GM23338 (cell line): ENCODE measurements around the gene USP31. TPM values are rescaled to one million over a fixed set of nuclear protein-coding genes. Genes with fewer than 3 reads are reported as not detected.
A peak's percentile ranks its signal among the peaks of the same experiment; 100 is the strongest.

Source experiments
- ATAC-seq: fragments of 200-7000 bp; cut with Tn5 transposase; 3 replicates; pipeline ENCODE4 v1.9.1; 2020
- DNase-seq: peaks from one replicate; pipeline ENCODE4 v3.0.0-alpha.2; 2015; ENCODE audit warnings: low spot score
- H2AFZ ChIP-seq: fragments of 200-600 bp; sonication (generic); 2 replicates; pipeline ENCODE4 v1.8.0; 2016; ENCODE audit warnings: antibody characterized with exemption, mild to moderate bottlenecking, moderate library complexity
- H3F3A ChIP-seq: fragments of 200-600 bp; sonication (generic); replicated peaks from 2 replicates; pipeline ENCODE4 v1.8.0; 2017; ENCODE audit warnings: antibody characterized with exemption, mixed run types, low read depth
- H3K27ac ChIP-seq: fragments of 200-600 bp; sonication (generic); 2 replicates; pipeline ENCODE4 v1.6.1; 2016; ENCODE audit warnings: low read depth
- H3K27me3 ChIP-seq: fragments of 200-600 bp; sonication (generic); 2 replicates; pipeline ENCODE4 v1.8.0; 2016; ENCODE audit warnings: mild to moderate bottlenecking, mixed run types, moderate library complexity; ENCODE audit not compliant: insufficient read depth
- H3K36me3 ChIP-seq: fragments of 200-600 bp; sonication (generic); 2 replicates; pipeline ENCODE4 v1.8.0; 2016; ENCODE audit warnings: mild to moderate bottlenecking; ENCODE audit not compliant: insufficient read depth
- H3K4me1 ChIP-seq: fragments of 200-600 bp; sonication (generic); 2 replicates; pipeline ENCODE4 v1.8.0; 2016; ENCODE audit warnings: mild to moderate bottlenecking, moderate library complexity; ENCODE audit not compliant: insufficient read depth
- H3K4me2 ChIP-seq: fragments of 200-600 bp; sonication (generic); 2 replicates; pipeline ENCODE4 v1.7.1; 2017; ENCODE audit warnings: mixed run types
- H3K4me3 ChIP-seq: fragments of 200-600 bp; sonication (generic); 2 replicates; pipeline ENCODE4 v1.6.1; 2016; ENCODE audit warnings: mixed run types
- H3K79me2 ChIP-seq: fragments of 200-600 bp; sonication (generic); replicated peaks from 2 replicates; pipeline ENCODE4 v1.8.0; 2017; ENCODE audit warnings: mild to moderate bottlenecking; ENCODE audit not compliant: insufficient read depth
- H3K9me2 ChIP-seq: fragments of 200-600 bp; sonication (generic); 2 replicates; pipeline ENCODE4 v1.8.0; 2017; ENCODE audit not compliant: insufficient read depth
- H4K20me1 ChIP-seq: fragments of 200-600 bp; sonication (generic); replicated peaks from 2 replicates; pipeline ENCODE4 v1.8.0; 2017; ENCODE audit warnings: mild to moderate bottlenecking; ENCODE audit not compliant: insufficient read depth
- H3K27ac Mint-ChIP-seq: 2 replicates; pipeline ENCODE4 v1.8.0; 2020; ENCODE audit warnings: inconsistent platforms, mild to moderate bottlenecking, moderate library complexity, mixed read lengths
- H3K27me3 Mint-ChIP-seq: 3 replicates; pipeline ENCODE4 v1.8.0; 2022; ENCODE audit warnings: low read depth, mild to moderate bottlenecking, moderate library complexity, mixed read lengths, inconsistent platforms; ENCODE audit not compliant: insufficient read depth, poor library complexity
- H3K36me3 Mint-ChIP-seq: 3 replicates; pipeline ENCODE4 v1.8.0; 2021; ENCODE audit warnings: low read depth, mild to moderate bottlenecking, inconsistent platforms, moderate library complexity, mixed read lengths
- H3K4me1 Mint-ChIP-seq: 3 replicates; pipeline ENCODE4 v1.8.0; 2020; ENCODE audit warnings: mild to moderate bottlenecking, inconsistent platforms, mixed read lengths
- H3K4me3 Mint-ChIP-seq: 3 replicates; pipeline ENCODE4 v1.8.0; 2021; ENCODE audit warnings: moderate library complexity, mild to moderate bottlenecking, inconsistent platforms, mixed read lengths
- H3K9me3 Mint-ChIP-seq: 3 replicates; pipeline ENCODE4 v1.8.0; 2020; ENCODE audit warnings: moderate library complexity, mild to moderate bottlenecking, inconsistent platforms, mixed read lengths
- CREB1 ChIP-seq: fragments of 250-450 bp; sonication (Bioruptor Pico); IDR thresholded peaks from 2 replicates; pipeline ENCODE4 v1.5.0; 2020; ENCODE audit warnings: low read depth, mild to moderate bottlenecking, moderate library complexity
- ETS1 ChIP-seq: IDR thresholded peaks from 2 replicates; pipeline ENCODE4 v1.6.1; 2016; ENCODE audit warnings: antibody characterized with exemption
- EZH2phosphoT487 ChIP-seq: fragments of 200-600 bp; sonication (generic); IDR thresholded peaks from one replicate; pipeline ENCODE4 v1.8.1; 2018; ENCODE audit warnings: antibody characterized with exemption; ENCODE audit not compliant: unreplicated experiment
- JUNB ChIP-seq: IDR thresholded peaks from one replicate; pipeline ENCODE4 v1.6.1; 2016; ENCODE audit warnings: antibody characterized with exemption; ENCODE audit not compliant: unreplicated experiment
- NANOG ChIP-seq: IDR thresholded peaks from 2 replicates; pipeline ENCODE4 v1.6.1; 2016; ENCODE audit warnings: antibody characterized with exemption, borderline replicate concordance
- POLR2AphosphoS5 ChIP-seq: IDR thresholded peaks from 2 replicates; pipeline ENCODE4 v1.6.1; 2016; ENCODE audit warnings: antibody characterized with exemption, low read depth
- STAT1 ChIP-seq: IDR thresholded peaks from one replicate; pipeline ENCODE4 v1.6.1; 2016; ENCODE audit warnings: antibody characterized with exemption; ENCODE audit not compliant: unreplicated experiment
- ZNF114 ChIP-seq: fragments of 250-450 bp; sonication (Bioruptor Pico); IDR thresholded peaks from 2 replicates; pipeline ENCODE4 v1.5.0; 2020; ENCODE audit warnings: mild to moderate bottlenecking, moderate library complexity
- ZNF331 ChIP-seq: fragments of 250-450 bp; sonication (Bioruptor Pico); IDR thresholded peaks from 2 replicates; pipeline ENCODE4 v1.5.0; 2020; ENCODE audit warnings: low read depth, mild to moderate bottlenecking, moderate library complexity
- ZNF462 ChIP-seq: fragments of 250-450 bp; sonication (Bioruptor Pico); IDR thresholded peaks from 2 replicates; pipeline ENCODE4 v1.5.0; 2020; ENCODE audit warnings: mild to moderate bottlenecking, moderate library complexity
- polyA plus RNA-seq: library from polyadenylated mRNA; unstranded; fragments of >200 nt; fragmentation: Nextera tagmentation; extraction: Ambion mirVana; gene quantifications from 2 replicates; pipeline ENCODE4 v1.2.1, GENCODE V29; 2016
- total RNA-seq: library from RNA; depleted of rRNA; stranded (reverse); fragments of >200 nt; shearing (Covaris generic); gene quantifications from 2 replicates; pipeline ENCODE4 v1.2.3, GENCODE V29; 2014

The USP31 gene
- total and polyA plus RNA-seq, 2 experiments from 2014 or later, result 4.3 to 17.9 TPM

DNA sequence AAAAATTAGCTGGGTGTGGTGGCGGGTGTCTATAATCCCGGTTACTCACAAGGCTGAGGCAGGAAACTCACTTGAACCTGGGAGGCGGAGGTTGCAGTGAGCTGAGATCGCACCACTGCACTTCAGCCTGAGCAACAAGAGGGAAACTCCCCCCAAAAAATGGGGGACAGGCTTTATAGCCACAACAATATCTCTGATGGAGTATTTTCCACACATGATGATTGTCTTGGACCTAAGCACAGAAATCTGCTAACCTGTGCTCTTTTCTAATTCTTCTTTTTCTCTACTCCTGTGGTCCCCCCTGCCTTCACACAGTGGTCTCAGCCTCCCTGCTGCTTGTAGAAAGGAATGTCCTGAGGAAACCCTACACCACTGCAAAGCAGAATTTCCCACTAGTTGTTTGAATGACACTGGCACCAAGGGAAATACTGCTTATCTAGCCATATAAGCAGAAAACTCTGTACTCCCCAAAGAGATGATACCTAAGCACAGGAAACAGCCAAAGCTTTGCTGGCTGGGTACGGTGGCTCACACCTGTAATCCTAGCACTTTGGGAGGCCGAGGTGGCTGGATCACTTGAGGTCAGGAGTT is 117.6 kb downstream of the USP31 start:
- DNase-seq (peak; percentile 69), ATAC-seq (peak; percentile 92)
- Mint-ChIP-seq H3K4me1 (peaks cover 14% of the 10 kb centered on the region), H3K27ac (no peak overlapping the region), H3K27me3 (no peaks in the 10 kb centered on the region), H3K36me3 (peaks cover 8% of the 10 kb centered on the region), H3K4me3 (no peak overlapping the region), H3K9me3 (peaks cover 11% of the 10 kb centered on the region)
- no peaks in the 10 kb centered on the region for H3F3A ChIP-seq
- H4K20me1 ChIP-seq, result no peaks in the 10 kb centered on the region; the same call in 1 of the 2 replicates
- no peak overlapping the region for H2AFZ ChIP-seq
- 0 out of 2 replicates have a peak, but pooled peaks cover 5% of the 10 kb centered on the region for H3K4me1 ChIP-seq
- H3K9me2 ChIP-seq, result peaks cover 17% of the 10 kb centered on the region; the same call in 1 of the 2 replicates
- TF ChIP-seq EZH2phosphoT487 (no peak), STAT1 (no peak)
- no peak overlapping the region for H3K4me3 ChIP-seq
- H3K27ac ChIP-seq, result 0 out of 2 replicates have a peak overlapping the region, but pooled peaks have one; percentile 2
- H3K27me3 ChIP-seq, result no peaks in the 10 kb centered on the region
- no peaks in the 10 kb centered on the region for H3K79me2 ChIP-seq
- H3K36me3 ChIP-seq, result peaks cover 3% of the 10 kb centered on the region; the same call in 1 of the 2 replicates
- peak overlapping the region; percentile 59; the same call in 1 of the 2 replicates for H3K4me2 ChIP-seq

- H2AFZ ChIP-seq, result no peak overlapping the region
- H3K27ac Mint-ChIP-seq, result no peak overlapping the region
- DNase-seq (no peak), ATAC-seq (no peak)
- no peak overlapping the region for H3K4me3 Mint-ChIP-seq
- no peak overlapping the region for H3K4me3 ChIP-seq
- no peaks in the 10 kb centered on the region for H3F3A ChIP-seq
- peaks cover 3% of the 10 kb centered on the region; the same call in 1 of the 2 replicates for H3K36me3 ChIP-seq
- H3K4me1 ChIP-seq, result 0 out of 2 replicates have a peak, but pooled peaks cover 5% of the 10 kb centered on the region
- H3K9me3 Mint-ChIP-seq, result peaks cover 11% of the 10 kb centered on the region
- H3K36me3 Mint-ChIP-seq, result peaks cover 8% of the 10 kb centered on the region
- H3K79me2 ChIP-seq, result no peaks in the 10 kb centered on the region
- H3K4me2 ChIP-seq, result no peak overlapping the region
- H3K9me2 ChIP-seq, result peaks cover 17% of the 10 kb centered on the region; the same call in 1 of the 2 replicates
- no peaks in the 10 kb centered on the region; the same call in 1 of the 2 replicates for H4K20me1 ChIP-seq
- H3K27ac ChIP-seq, result no peak overlapping the region
- H3K4me1 Mint-ChIP-seq, result peaks cover 14% of the 10 kb centered on the region
- H3K27me3 ChIP-seq, result no peaks in the 10 kb centered on the region
- no peaks in the 10 kb centered on the region for H3K27me3 Mint-ChIP-seq
- TF ChIP-seq POLR2AphosphoS5, result no peak
- no peak for TF ChIP-seq ZNF462 (CRISPR knock-in tag)
- TF ChIP-seq JUNB, result no peak
- TF ChIP-seq NANOG, result no peak
- no peak for TF ChIP-seq ZNF331 (CRISPR knock-in tag)
- TF ChIP-seq ETS1, result no peak
- TF ChIP-seq ZNF114 (CRISPR knock-in tag), result no peak
- TF ChIP-seq CREB1 (CRISPR knock-in tag), result no peak
Observed at GRCh38 chr16:23029733-23030420, 119.4 kb downstream of the USP31 start.
